ENCODE data around the gene RGS7BP.

DNA sequence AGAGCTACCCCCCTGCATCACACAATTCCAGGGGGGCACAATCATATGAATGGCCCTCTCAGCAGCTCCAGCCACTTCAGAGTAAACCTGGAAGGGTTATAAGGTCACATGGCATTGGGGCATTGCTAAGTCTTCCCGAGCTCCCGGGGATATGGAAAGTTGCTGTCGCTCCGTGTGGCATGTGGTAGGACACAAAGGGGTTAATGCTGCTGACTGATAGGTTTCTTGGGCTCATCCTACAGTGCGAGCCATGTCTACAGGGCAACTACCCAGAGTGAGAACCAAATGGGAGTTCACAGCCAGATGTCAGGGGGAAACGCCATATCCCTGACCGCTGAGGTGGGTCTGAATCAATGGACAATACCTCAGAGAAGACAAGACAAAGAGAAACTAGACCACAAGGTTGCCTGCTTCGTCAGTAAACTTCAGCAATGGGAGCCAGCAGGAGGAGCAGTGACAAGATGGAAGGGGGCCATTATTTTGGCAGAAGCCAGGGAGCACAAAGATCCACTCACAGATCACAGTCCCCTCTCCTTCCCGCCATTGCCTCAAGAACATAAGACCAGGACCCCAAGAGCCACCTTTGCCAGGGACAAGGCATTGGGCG, 132.1 kb downstream of the RGS7BP start:
- TF ChIP-seq CTCF (IDR thresholded peaks at IDR 0.05 in 2 of 3, conservative IDR thresholded peaks at IDR 0.05 in 1 of 3; ENCODE audit: control insufficient read depth in 2 of 3, extremely low read depth in 1 of 3, insufficient read depth in 1 of 3, low read depth in 3 of 3, low read length in 3 of 3) (peak in 1 of 3 experiments; percentile 21; a peak in 1 of 6 replicates), RCOR1 (conservative IDR thresholded peaks at IDR 0.05; ENCODE audit: low read depth, low read length) (no peak), USF2 (IDR thresholded peaks at IDR 0.05; ENCODE audit: borderline replicate concordance, low read depth, low read length) (no peak), SUPT20H (IDR thresholded peaks at IDR 0.05; ENCODE audit: borderline replicate concordance, control insufficient read depth, low read depth, low read length) (no peak), EP300 (IDR thresholded peaks at IDR 0.05; ENCODE audit: borderline replicate concordance in 1 of 2, control insufficient read depth in 1 of 2, low read depth in 2 of 2, low read length in 2 of 2) (no peak), RUNX3 (IDR thresholded peaks at IDR 0.05; ENCODE audit: low read length) (no peak), HDAC6 (IDR thresholded peaks at IDR 0.05; ENCODE audit: unreplicated experiment) (no peak), POLR2AphosphoS5 (IDR thresholded peaks at IDR 0.05; ENCODE audit: low read length) (no peak), POLR2AphosphoS2 (IDR thresholded peaks at IDR 0.05; ENCODE audit: low read depth, low read length) (no peak), FOS (IDR thresholded peaks at IDR 0.05; ENCODE audit: borderline replicate concordance, extremely low read depth, insufficient read length) (no peak)
